Naive thymus-derived CD4-positive, alpha-beta T cell (primary cell): ENCODE results near the gene ANKS3. TPM values are rescaled to one million over a fixed set of nuclear protein-coding genes. Genes with fewer than 3 reads are reported as not detected.
A peak's percentile ranks its signal among the peaks of the same experiment; 100 is the strongest.

Experiments
- ATAC-seq: fragments of 150-1000 bp; cut with Tn5 transposase; 2 replicates; pipeline ENCODE4 v1.10.0; 2021; ENCODE audit warnings: mild to moderate bottlenecking, moderate library complexity
- CTCF ChIA-PET: fragments of 350-600 bp; sonication (Branson Sonifier 250); formaldehyde crosslinking; loops from one replicate; lab custom pipeline; 2021; ENCODE audit warnings: antibody characterized with exemption; lab: Charles Lee
- POLR2A ChIA-PET: fragments of 350-600 bp; sonication (Branson Sonifier 250); formaldehyde crosslinking; loops from one replicate; lab custom pipeline; 2021; ENCODE audit warnings: antibody characterized with exemption, inconsistent platforms; lab: Charles Lee
- DNase-seq, 9 donors: peaks; one replicate each; pipeline versions ENCODE4 v3.0.0 to v3.0.0-alpha.2; 2020 to 2022; ENCODE audit warnings: mixed read lengths in 1 of 9
- H3K27ac ChIP-seq: one replicate; pipeline ENCODE4 v1.7.0; 2013; ENCODE audit warnings: mild to moderate bottlenecking, low read depth, low read length, moderate library complexity
- H3K27me3 ChIP-seq, 2 donors: one replicate each; pipeline ENCODE4 v1.7.0; 2013; ENCODE audit warnings: low read length in 2 of 2, mild to moderate bottlenecking in 2 of 2, moderate library complexity in 2 of 2; ENCODE audit not compliant: control insufficient read depth in 2 of 2, insufficient read depth in 2 of 2
- H3K36me3 ChIP-seq, 3 experiments: 1 replicate in 2 of 3; 2 replicates in 1 of 3; pipeline ENCODE4 v1.7.0; 2013; ENCODE audit warnings: low read length in 3 of 3, mild to moderate bottlenecking in 3 of 3, moderate library complexity in 1 of 3; ENCODE audit not compliant: insufficient read depth in 3 of 3, control insufficient read depth in 2 of 3
- H3K4me1 ChIP-seq, 2 donors: one replicate each; pipeline ENCODE4 v1.7.0; 2013; ENCODE audit warnings: low read length in 2 of 2, mild to moderate bottlenecking in 2 of 2, moderate library complexity in 1 of 2; ENCODE audit not compliant: control insufficient read depth in 2 of 2, insufficient read depth in 2 of 2
- H3K4me3 ChIP-seq: 2 replicates; pipeline ENCODE4 v1.7.0; 2013; ENCODE audit warnings: mild to moderate bottlenecking, low read length
- H3K9me3 ChIP-seq, 3 experiments: 1 replicate in 2 of 3; 2 replicates in 1 of 3; pipeline ENCODE4 v1.7.0; 2013; ENCODE audit warnings: low read length in 3 of 3; ENCODE audit not compliant: control insufficient read depth in 2 of 3
- H3K27ac Mint-ChIP-seq, 9 donors: one replicate each; pipeline ENCODE4 v1.8.0; 2020 to 2022; ENCODE audit warnings: mixed read lengths in 9 of 9, mild to moderate bottlenecking in 8 of 9, moderate library complexity in 5 of 9, inconsistent platforms in 2 of 9
- H3K27me3 Mint-ChIP-seq, 5 donors: one replicate each; pipeline ENCODE4 v1.8.0; 2021 to 2022; ENCODE audit warnings: mixed read lengths in 5 of 5, mild to moderate bottlenecking in 1 of 5
- H3K36me3 Mint-ChIP-seq, 5 donors: one replicate each; pipeline ENCODE4 v1.8.0; 2020 to 2022; ENCODE audit warnings: mixed read lengths in 5 of 5, mild to moderate bottlenecking in 3 of 5, inconsistent platforms in 1 of 5
- H3K4me1 Mint-ChIP-seq, 7 donors: one replicate each; pipeline ENCODE4 v1.8.0; 2020 to 2022; ENCODE audit warnings: mixed read lengths in 7 of 7, mild to moderate bottlenecking in 3 of 7, inconsistent platforms in 1 of 7
- H3K4me3 Mint-ChIP-seq, 10 donors: one replicate each; pipeline ENCODE4 v1.8.0; 2020 to 2022; ENCODE audit warnings: mild to moderate bottlenecking in 10 of 10, mixed read lengths in 10 of 10, moderate library complexity in 6 of 10, inconsistent platforms in 2 of 10
- H3K9me3 Mint-ChIP-seq, 11 donors: one replicate each; pipeline ENCODE4 v1.8.0; 2020 to 2022; ENCODE audit warnings: mixed read lengths in 11 of 11, mild to moderate bottlenecking in 4 of 11, inconsistent platforms in 1 of 11, moderate library complexity in 1 of 11
- intact Hi-C, 2 donors: fragments of 100-400 bp; cut with micrococcal nuclease; formaldehyde crosslinking; loops; one replicate each; pipeline ENCODE4 v1.15.1; 2023
- polyA plus RNA-seq, 2 donors: library from polyadenylated mRNA; unstranded; fragments of 300-500 nt; fragmentation: Illumina TruSeq; gene quantifications; one replicate each; pipeline ENCODE4 v1.2.3, GENCODE V29; 2021
- total RNA-seq, 6 experiments: library from RNA in 5 of 6; stranded (reverse) in 5 of 6; gene quantifications; 1 replicate in 5 of 6; 2 replicates in 1 of 6; pipeline ENCODE4 v1.2.3 and lab custom pipeline; 2021 to 2026

ANKS3 gene
- total and polyA plus RNA-seq, 7 experiments from 2014 or later: 4.1 to 32.7 (median 21.5) TPM

- H3K36me3 Mint-ChIP-seq: peaks cover 0 to 13% (median 3%) of the 10 kb centered on the region in 5 donors
- DNase-seq: no peak
- H3K4me3 Mint-ChIP-seq: peak overlapping the region in 5 of 10 donors; percentile 17 to 91 (median 39)
- POLR2A ChIA-PET: interaction anchor here (1.0 to 1.7 kb wide), 2 partner anchors 32 to 72 kb away, joined by 4 to 7 read pairs; partner anchors contain the start of gene MGRN1
- peaks cover 6 to 21% (median 13%) of the 10 kb centered on the region in 7 donors for H3K4me1 Mint-ChIP-seq
- Histone ChIP-seq H3K9me3 (no peaks in the 10 kb centered on the region), H3K4me3 (no peak overlapping the region), H3K4me1 (peaks cover 14% of the 10 kb centered on the region in 2 donors), H3K36me3 (peaks cover 0 to 69% (median 9%) of the 10 kb centered on the region in 3 experiments), H3K27ac (no peak overlapping the region), H3K27me3 (no peaks in the 10 kb centered on the region)
- peak overlapping the region in 3 of 9 donors; percentile 19 to 38 (median 28) for H3K27ac Mint-ChIP-seq
- ATAC-seq: no peak
- intact Hi-C loops: loop anchor here in 1 of 2 donors (10.0 kb wide), 2 partner anchors 258 to 342 kb away; partner anchors contain the start of genes PAM16 and SEC14L5
- H3K9me3 Mint-ChIP-seq: no peaks in the 10 kb centered on the region
- CTCF ChIA-PET: interaction anchor here (0.5 to 1.3 kb wide), 4 partner anchors 14 to 341 kb away, joined by 3 to 7 read pairs (median 4); no protein-coding TSS in a partner anchor
- H3K27me3 Mint-ChIP-seq: no peaks in the 10 kb centered on the region
Measured at GRCh38 chr16:4696172-4696904, 37.7 kb downstream of the ANKS3 start.

GRCh38 chr16:4695473-4696171 is 38.4 kb downstream of the ANKS3 start:
- H3K27ac ChIP-seq: peak overlapping the region; percentile 40
- peak overlapping the region in 8 of 9 donors; percentile 36 to 76 (median 57) for H3K27ac Mint-ChIP-seq
- peaks cover 0 to 61% (median 9%) of the 10 kb centered on the region in 3 experiments for H3K36me3 ChIP-seq
- H3K4me3 ChIP-seq: no peak overlapping the region
- H3K4me1 Mint-ChIP-seq: peaks cover 8 to 21% (median 14%) of the 10 kb centered on the region in 7 donors
- DNase-seq (no peak), ATAC-seq (no peak)
- no peaks in the 10 kb centered on the region for H3K27me3 Mint-ChIP-seq
- peaks cover 14% of the 10 kb centered on the region in 2 donors for H3K4me1 ChIP-seq
- intact Hi-C loops: loop anchor here in 1 of 2 donors (10.0 kb wide), 2 partner anchors 259 to 341 kb away; partner anchors contain the start of genes PAM16 and SEC14L5
- H3K27me3 ChIP-seq: no peaks in the 10 kb centered on the region
- H3K9me3 ChIP-seq: no peaks in the 10 kb centered on the region
- no peaks in the 10 kb centered on the region for H3K9me3 Mint-ChIP-seq
- H3K36me3 Mint-ChIP-seq: peaks cover 0 to 13% (median 3%) of the 10 kb centered on the region in 5 donors
- POLR2A ChIA-PET: interaction anchor here (0.6 to 3.3 kb wide), 8 partner anchors 18 to 223 kb away, joined by 3 to 16 read pairs (median 5); partner anchors contain the start of genes ANKS3, DNAAF8 and MGRN1
- CTCF ChIA-PET: interaction anchor here (0.9 to 1.3 kb wide), 3 partner anchors 13 to 79 kb away, joined by 3 read pairs; no protein-coding TSS in a partner anchor
- H3K4me3 Mint-ChIP-seq: peak overlapping the region; percentile 59 to 91 (median 80)

GRCh38 chr16:4694642-4695451 is 39.2 kb downstream of the ANKS3 start:
- Histone ChIP-seq H3K27ac (peak overlapping the region; percentile 93), H3K36me3 (peaks cover 0 to 60% (median 9%) of the 10 kb centered on the region in 3 experiments), H3K4me3 (peak overlapping the region; percentile 20), H3K27me3 (no peaks in the 10 kb centered on the region), H3K4me1 (peaks cover 14% of the 10 kb centered on the region in 2 donors), H3K9me3 (no peaks in the 10 kb centered on the region)
- CTCF ChIA-PET: interaction anchor here (0.9 to 1.3 kb wide), 3 partner anchors 12 to 79 kb away, joined by 3 read pairs; no protein-coding TSS in a partner anchor
- H3K27ac Mint-ChIP-seq: peak overlapping the region in 8 of 9 donors; percentile 36 to 91 (median 75)
- peaks cover 8 to 23% (median 14%) of the 10 kb centered on the region in 7 donors for H3K4me1 Mint-ChIP-seq
- intact Hi-C loops: loop anchor here in 1 of 2 donors (10.0 kb wide), 2 partner anchors 260 to 340 kb away; partner anchors contain the start of genes PAM16 and SEC14L5
- peak overlapping the region; percentile 71 to 91 (median 80) for H3K4me3 Mint-ChIP-seq
- no peak for DNase-seq
- no peaks in the 10 kb centered on the region for H3K9me3 Mint-ChIP-seq
- no peaks in the 10 kb centered on the region for H3K27me3 Mint-ChIP-seq
- POLR2A ChIA-PET: interaction anchor here (0.6 to 3.3 kb wide), 14 partner anchors 19 to 222 kb away, joined by 3 to 28 read pairs (median 6); partner anchors contain the start of genes ANKS3, DNAAF8, MGRN1 and ROGDI
- ATAC-seq: no peak
- H3K36me3 Mint-ChIP-seq: peaks cover 0 to 12% (median 3%) of the 10 kb centered on the region in 5 donors

GRCh38 chr16:4693956-4694641 is 40.0 kb downstream of the ANKS3 start:
- H3K4me1 Mint-ChIP-seq: peaks cover 8 to 23% (median 14%) of the 10 kb centered on the region in 7 donors
- peaks cover 0 to 5% (median 0%) of the 10 kb centered on the region in 5 donors for H3K36me3 Mint-ChIP-seq
- Histone ChIP-seq H3K9me3 (no peaks in the 10 kb centered on the region), H3K4me3 (peak overlapping the region; percentile 79), H3K36me3 (peaks cover 0 to 60% (median 9%) of the 10 kb centered on the region in 3 experiments), H3K4me1 (peaks cover 14% of the 10 kb centered on the region in 2 donors), H3K27ac (peak overlapping the region; percentile 93), H3K27me3 (no peaks in the 10 kb centered on the region)
- intact Hi-C loops: loop anchor here (1.0 to 10.0 kb wide), 18 partner anchors 17 to 814 kb away; partner anchors contain the start of genes ANKS3 (in 2 of the 2), DNAAF8 (in 2 of the 2), MGRN1 (in 2 of the 2) and ROGDI (in 2 of the 2)
- no peaks in the 10 kb centered on the region for H3K9me3 Mint-ChIP-seq
- H3K27ac Mint-ChIP-seq: peak overlapping the region in 8 of 9 donors; percentile 73 to 91 (median 78)
- ChIA-PET CTCF (interaction anchor here (0.9 kb wide), 1 partner anchor 44 kb away, joined by 3 read pairs; no protein-coding TSS in a partner anchor), POLR2A (interaction anchor here (0.7 to 3.3 kb wide), 14 partner anchors 16 to 109 kb away, joined by 3 to 28 read pairs (median 5); partner anchors contain the start of genes ANKS3, DNAAF8, MGRN1 and ROGDI)
- DNase-seq (peak in 5 of 9 donors; percentile 53 to 66 (median 59)), ATAC-seq (peak; percentile 46)
- H3K4me3 Mint-ChIP-seq: peak overlapping the region; percentile 73 to 91 (median 81)
- H3K27me3 Mint-ChIP-seq: no peaks in the 10 kb centered on the region
